ENCODE results near the gene ASIP.
"Not testable (repeated sequence)": the region's sequence is repeated elsewhere in the genome, so short reads cannot be mapped to it uniquely, and the experiment has no call there.

ASIP gene

GRCh38 chr20:34240693-34241615, at the start of gene ASIP:
ASIP (plus strand) TSS chr20:34241423; CDS start chr20:34260375, 18,952 bp downstream.
- DNase-seq (ENCODE audit: low read depth), result no peak

- no peak for DNase-seq (ENCODE audit: low read depth)
Measured at GRCh38 chr20:34193051-34193450, 48.2 kb upstream of the ASIP start.

GRCh38 chr20:34199183-34199582, 42.0 kb upstream of the ASIP start:
- DNase-seq (ENCODE audit: low read depth), result no peak

- no peak for DNase-seq (ENCODE audit: low read depth)
Measured at GRCh38 chr20:34200023-34200422, 41.2 kb upstream of the ASIP start.

- no peak for DNase-seq (ENCODE audit: low read depth)
Measured at GRCh38 chr20:34201531-34201930, 39.7 kb upstream of the ASIP start.

- DNase-seq (ENCODE audit: low read depth), result not testable (repeated sequence)
Measured at GRCh38 chr20:34205172-34205880, 35.9 kb upstream of the ASIP start.

- no peak for DNase-seq (ENCODE audit: low read depth)
Measured at GRCh38 chr20:34209111-34209510, 32.1 kb upstream of the ASIP start.

- DNase-seq (ENCODE audit: low read depth), result no peak
Measured at GRCh38 chr20:34210271-34210670, 31.0 kb upstream of the ASIP start.

- DNase-seq (ENCODE audit: low read depth), result no peak
Measured at GRCh38 chr20:34211591-34211990, 29.6 kb upstream of the ASIP start.

GRCh38 chr20:34213213-34213612, 28.0 kb upstream of the ASIP start:
- DNase-seq (ENCODE audit: low read depth), result no peak

- peak; percentile 21 for DNase-seq (ENCODE audit: low read depth)
Measured at GRCh38 chr20:34215711-34216381, 25.4 kb upstream of the ASIP start.

GRCh38 chr20:34216382-34216742, 24.9 kb upstream of the ASIP start:
- DNase-seq (ENCODE audit: low read depth), result no peak

GRCh38 chr20:34220561-34220960, 20.7 kb upstream of the ASIP start:
- no peak for DNase-seq (ENCODE audit: low read depth)

- DNase-seq (ENCODE audit: low read depth), result no peak
Measured at GRCh38 chr20:34222208-34222607, 19.0 kb upstream of the ASIP start.

GRCh38 chr20:34224251-34224650, 17.0 kb upstream of the ASIP start:
- not testable (repeated sequence) for DNase-seq (ENCODE audit: low read depth)

- no peak for DNase-seq (ENCODE audit: low read depth)
Measured at GRCh38 chr20:34231634-34232033, 9.6 kb upstream of the ASIP start.

GRCh38 chr20:34232494-34233087, 8.6 kb upstream of the ASIP start:
- no peak for DNase-seq (ENCODE audit: low read depth)

- DNase-seq (ENCODE audit: low read depth), result no peak
Measured at GRCh38 chr20:34233687-34234086, 7.5 kb upstream of the ASIP start.

- DNase-seq (ENCODE audit: low read depth), result no peak
Measured at GRCh38 chr20:34235875-34236274, 5.3 kb upstream of the ASIP start.

- DNase-seq (ENCODE audit: low read depth), result no peak
Measured at GRCh38 chr20:34237942-34238341, 3.3 kb upstream of the ASIP start.

- DNase-seq (ENCODE audit: low read depth), result no peak
Measured at GRCh38 chr20:34240121-34240520, 1.1 kb upstream of the ASIP start.

GRCh38 chr20:34242015-34242414, 792 bp downstream of the ASIP start:
- DNase-seq (ENCODE audit: low read depth), result not testable (repeated sequence)

Measured in activated T-cell treated with anti-CD3 and anti-CD28 coated beads for 1 hour (primary cell).